HG03159 (cell line): ENCODE measurements around the gene SLIT3.
"Not testable (repeated sequence)": the region's sequence is repeated elsewhere in the genome, so short reads cannot be mapped to it uniquely, and the experiment has no call there.

Experiments
- ATAC-seq: cut with Tn5 transposase; IDR thresholded peaks from one replicate; pipeline ENCODE4 v1.9.1; 2021; ENCODE audit warnings: mild to moderate bottlenecking, moderate library complexity; ENCODE audit not compliant: unreplicated experiment

The SLIT3 gene

GRCh38 chr5:168668078-168668477 lies 632.9 kb downstream of the SLIT3 start:
- ATAC-seq, result no peak

GRCh38 chr5:168667301-168667840 lies 633.6 kb downstream of the SLIT3 start:
- ATAC-seq, result no peak

DNA sequence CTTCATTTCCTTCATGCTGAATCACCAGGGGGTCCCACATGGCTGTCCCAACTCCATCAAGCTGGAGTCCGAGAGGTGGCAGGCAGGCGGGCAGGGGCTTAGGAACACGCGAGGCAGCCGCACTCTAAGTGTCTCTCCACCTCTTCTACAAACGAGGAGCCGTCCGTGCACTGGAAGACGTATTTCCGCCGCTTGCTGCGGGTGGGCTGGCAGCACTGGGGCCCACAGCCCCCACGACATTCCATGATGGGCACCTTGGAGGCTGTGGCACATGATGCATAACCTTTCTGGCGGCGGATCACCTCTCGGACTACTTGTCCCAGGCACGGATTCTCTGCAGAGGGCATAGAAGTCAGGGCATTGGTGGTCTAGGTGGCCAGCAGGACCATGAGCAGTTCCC lies 634.6 kb downstream of the SLIT3 start:
- no peak for ATAC-seq

GRCh38 chr5:168663276-168664004 lies 637.5 kb downstream of the SLIT3 start:
- ATAC-seq, result no peak

GRCh38 chr5:168661593-168662485 lies 639.1 kb downstream of the SLIT3 start:
- no peak for ATAC-seq

GRCh38 chr5:168660691-168661090 lies 640.2 kb downstream of the SLIT3 start:
- no peak for ATAC-seq

GRCh38 chr5:168659286-168659847 lies 641.6 kb downstream of the SLIT3 start:
- no peak for ATAC-seq

DNA sequence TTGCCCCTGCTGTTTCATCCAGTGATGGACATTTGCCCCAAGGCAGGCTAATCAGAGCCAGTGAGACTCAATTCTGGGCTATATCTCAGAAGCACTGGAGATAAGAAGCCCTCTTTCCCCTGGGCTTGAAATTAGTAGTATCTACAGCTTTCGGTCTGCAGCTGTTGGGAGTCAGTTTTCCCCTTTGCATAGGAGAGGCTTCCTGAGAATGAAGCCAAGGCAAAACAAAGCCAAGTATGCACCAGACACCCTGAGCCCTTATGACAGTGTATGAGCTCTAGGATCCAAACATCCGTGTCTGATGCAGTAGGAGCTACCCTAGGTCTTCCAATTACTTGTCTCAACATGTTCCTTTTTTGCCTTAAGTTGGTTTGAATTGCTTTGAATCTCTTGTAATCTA lies 642.5 kb downstream of the SLIT3 start:
- no peak for ATAC-seq

DNA sequence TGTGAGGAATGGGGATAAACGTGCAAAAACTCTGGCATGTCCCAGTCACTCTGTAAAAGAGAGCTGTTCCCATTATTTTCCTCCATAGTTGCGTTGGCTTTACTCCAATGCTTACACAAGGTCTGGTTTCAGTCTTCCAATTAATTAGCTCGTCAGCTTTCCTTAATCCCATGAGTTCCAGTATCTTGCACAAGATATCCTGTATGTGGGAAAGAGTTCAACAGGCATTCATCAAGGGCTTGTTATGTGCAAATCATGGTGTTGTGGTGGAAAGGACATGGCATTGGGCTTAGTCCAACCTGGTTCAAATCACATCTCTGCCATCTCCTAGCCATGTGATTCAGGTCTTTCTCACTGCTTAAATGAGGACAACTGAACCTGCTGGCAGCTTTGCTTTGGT lies 644.3 kb downstream of the SLIT3 start:
- no peak for ATAC-seq

- ATAC-seq, result no peak
Measured at GRCh38 chr5:168655316-168655715, 645.6 kb downstream of the SLIT3 start.

GRCh38 chr5:168654211-168654721 lies 646.7 kb downstream of the SLIT3 start:
- no peak for ATAC-seq

GRCh38 chr5:168653626-168654025 lies 647.3 kb downstream of the SLIT3 start:
- ATAC-seq, result no peak

DNA sequence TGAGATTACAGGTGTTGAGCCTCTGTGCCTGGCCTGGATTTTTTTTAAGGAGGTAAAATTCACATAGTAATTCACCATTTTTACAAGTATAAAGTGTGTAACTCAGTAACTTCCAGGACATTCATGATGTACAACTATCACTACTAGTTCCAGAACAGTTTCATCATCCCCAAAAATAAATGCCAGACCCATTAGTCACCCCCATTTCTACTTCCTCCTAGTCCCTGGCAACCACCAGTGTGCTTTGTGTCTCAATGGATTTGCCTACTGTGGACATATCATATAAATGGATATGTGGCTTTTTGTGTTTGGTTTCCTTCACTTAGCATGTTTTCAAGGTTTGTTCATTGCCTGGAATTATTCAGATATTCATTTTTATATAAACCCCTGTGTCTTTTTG lies 649.3 kb downstream of the SLIT3 start:
- ATAC-seq, result no peak

GRCh38 chr5:168649306-168649705 lies 651.6 kb downstream of the SLIT3 start:
- no peak for ATAC-seq

DNA sequence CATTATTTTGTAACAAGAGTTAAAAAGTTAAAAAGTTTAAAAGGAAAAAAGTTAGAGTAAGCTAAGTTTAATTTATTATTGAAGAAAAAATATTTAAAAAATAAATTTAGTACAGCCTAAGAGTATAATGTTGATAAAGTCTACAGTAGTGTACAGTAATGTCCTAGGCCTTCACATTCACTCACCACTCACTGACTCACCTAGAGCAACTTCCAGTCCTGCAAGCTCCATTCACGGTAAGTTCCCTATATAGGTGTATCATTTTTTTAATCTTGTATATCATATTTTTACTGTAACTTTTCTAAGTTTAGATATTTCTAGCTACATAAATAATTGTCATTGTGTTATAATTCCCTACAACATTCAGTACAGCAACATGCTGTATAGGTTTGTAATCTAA lies 652.4 kb downstream of the SLIT3 start:
- ATAC-seq, result no peak

DNA sequence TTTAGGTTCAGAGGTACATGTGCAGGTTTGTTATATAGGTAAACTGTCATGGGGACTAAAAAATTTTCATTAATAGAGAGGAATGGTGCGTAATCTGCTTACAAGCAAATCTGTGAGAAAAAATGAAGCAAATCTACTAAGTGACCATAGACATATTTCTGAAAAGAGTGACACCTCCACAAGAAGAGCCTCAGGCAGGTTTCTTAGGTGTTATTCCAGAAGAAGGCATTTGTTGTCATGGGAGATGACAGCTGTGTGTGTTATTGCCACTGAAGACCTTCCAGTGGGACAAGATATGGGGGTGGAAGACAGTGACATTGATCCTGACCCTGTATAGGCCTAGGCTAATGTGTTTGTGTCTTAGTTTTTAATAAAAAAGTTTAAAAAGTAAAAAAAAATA lies 652.9 kb downstream of the SLIT3 start:
- ATAC-seq, result no peak

DNA sequence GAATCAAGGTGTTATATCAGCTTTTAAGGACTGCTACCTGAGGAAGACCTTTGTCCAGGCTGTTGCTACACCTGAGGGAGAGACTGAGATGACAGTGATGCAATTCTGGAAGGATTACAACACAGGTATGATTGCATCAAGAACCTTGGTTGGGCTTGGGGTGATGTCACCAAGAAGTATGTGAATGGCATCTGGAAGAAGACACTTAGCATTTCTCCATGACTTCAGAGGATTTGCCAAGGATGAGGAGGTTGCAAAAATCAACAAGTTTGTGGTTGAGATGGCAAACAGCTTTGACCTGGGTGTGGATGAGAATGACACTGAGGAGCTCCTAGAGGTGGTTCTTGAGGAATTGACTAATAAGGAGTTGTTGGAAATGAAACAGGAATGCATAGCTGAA lies 653.9 kb downstream of the SLIT3 start:
- ATAC-seq, result no peak

DNA sequence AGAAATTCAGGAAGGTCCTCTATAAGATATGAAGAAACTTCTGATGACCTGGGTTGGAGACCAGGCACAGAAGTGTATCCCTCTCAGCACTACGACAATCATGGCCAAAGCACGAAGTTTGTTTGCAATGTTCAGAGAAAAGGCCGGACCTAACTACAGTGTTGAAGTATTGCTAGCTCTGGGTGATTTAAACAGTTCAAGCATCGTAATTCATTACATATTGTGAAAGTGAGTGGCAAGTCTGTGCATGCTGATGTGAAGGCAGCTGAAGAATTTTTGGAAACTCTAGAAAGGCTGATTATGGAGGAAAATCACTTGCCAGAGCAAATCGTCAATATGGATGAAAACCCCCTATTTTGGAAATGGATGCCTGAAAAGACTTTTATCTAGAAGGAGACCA lies 654.6 kb downstream of the SLIT3 start:
- no peak for ATAC-seq

- no peak for ATAC-seq
Measured at GRCh38 chr5:168645195-168645594, 655.7 kb downstream of the SLIT3 start.

DNA sequence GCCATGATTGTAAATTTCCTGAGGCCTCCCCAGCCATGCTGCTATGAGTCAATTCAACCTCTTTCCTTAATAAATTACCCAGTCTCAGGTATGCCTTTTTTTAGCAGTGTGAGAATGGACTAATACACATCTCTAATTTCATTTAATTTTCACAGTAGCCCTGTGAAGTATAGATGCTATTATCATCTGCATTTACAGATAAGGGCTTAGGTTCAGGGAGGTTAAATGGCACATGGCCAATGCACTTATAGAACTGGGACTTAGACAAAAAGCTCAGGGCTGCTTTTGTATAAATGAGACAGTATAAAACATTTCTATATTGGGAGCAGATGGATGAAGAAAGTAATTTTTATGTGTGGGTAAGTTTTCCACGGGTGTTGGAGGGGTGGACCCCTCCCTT lies 658.9 kb downstream of the SLIT3 start:
- ATAC-seq, result no peak

GRCh38 chr5:168638846-168639245 lies 662.1 kb downstream of the SLIT3 start:
- ATAC-seq, result not testable (repeated sequence)
